ENCODE measurements around the gene EMP1. TPM values are rescaled to one million over a fixed set of nuclear protein-coding genes. Genes with fewer than 3 reads are reported as not detected.

The EMP1 gene
- total RNA-seq, 1 experiment from 2014 or later = 193 TPM

GRCh38 chr12:13204428-13204827 is 7.9 kb downstream of the EMP1 start:
- ChIA-PET CTCF (interaction anchor here (0.7 to 11.2 kb wide), 2 partner anchors 104 to 219 kb away, joined by 3 to 154 read pairs; partner anchors contain the start of gene GSG1), POLR2A (interaction anchor here (0.6 to 20.9 kb wide), 4 partner anchors 6 to 103 kb away, joined by 3 to 243 read pairs (median 74); partner anchors contain the start of genes EMP1 and GSG1)
- DNase-seq (ENCODE audit: unreplicated experiment) = no peak
- TF ChIP-seq CTCF (IDR thresholded peaks at IDR 0.05; ENCODE audit: unreplicated experiment) = no peak
- Mint-ChIP-seq H3K9me3 (ENCODE audit: unreplicated experiment) (no peaks in the 10 kb centered on the region), H3K4me1 (ENCODE audit: insufficient read depth, unreplicated experiment) (peaks cover 70% of the 10 kb centered on the region), H3K27me3 (ENCODE audit: insufficient read depth, unreplicated experiment) (no peaks in the 10 kb centered on the region), H3K4me3 (ENCODE audit: unreplicated experiment) (no peak overlapping the region), H3K36me3 (ENCODE audit: insufficient read depth, unreplicated experiment) (peaks cover 35% of the 10 kb centered on the region), H3K27ac (ENCODE audit: low read depth, unreplicated experiment) (peak overlapping the region; percentile 75)
- BruUV-seq (replicated peaks) = no TSS peak
- intact Hi-C loops (cut with micrococcal nuclease) = no loop called here

GRCh38 chr12:13205809-13206559 is 9.5 kb downstream of the EMP1 start:
- TF ChIP-seq CTCF (IDR thresholded peaks at IDR 0.05; ENCODE audit: unreplicated experiment) = no peak
- peak overlapping the region; percentile 75 for H3K27ac Mint-ChIP-seq (ENCODE audit: low read depth, unreplicated experiment)
- peaks cover 23% of the 10 kb centered on the region for H3K36me3 Mint-ChIP-seq (ENCODE audit: insufficient read depth, unreplicated experiment)
- peak overlapping the region; percentile 3 for H3K4me3 Mint-ChIP-seq (ENCODE audit: unreplicated experiment)
- ChIA-PET CTCF (interaction anchor here (0.6 to 11.2 kb wide), 11 partner anchors 8 to 735 kb away, joined by 3 to 154 read pairs (median 4); partner anchors contain the start of genes EMP1 and GSG1), POLR2A (interaction anchor here (0.7 to 20.9 kb wide), 8 partner anchors 7 to 104 kb away, joined by 3 to 243 read pairs (median 4); partner anchors contain the start of genes EMP1 and GSG1)
- BruUV-seq (replicated peaks) = TSS peak; percentile 58
- DNase-seq (ENCODE audit: unreplicated experiment) = peak; percentile 98
- no peaks in the 10 kb centered on the region for H3K9me3 Mint-ChIP-seq (ENCODE audit: unreplicated experiment)
- intact Hi-C loops (cut with micrococcal nuclease) = no loop called here
- H3K27me3 Mint-ChIP-seq (ENCODE audit: insufficient read depth, unreplicated experiment) = no peaks in the 10 kb centered on the region
- peaks cover 67% of the 10 kb centered on the region for H3K4me1 Mint-ChIP-seq (ENCODE audit: insufficient read depth, unreplicated experiment)

GRCh38 chr12:13206560-13206897 is 10.0 kb downstream of the EMP1 start:
- H3K36me3 Mint-ChIP-seq (ENCODE audit: insufficient read depth, unreplicated experiment) = peaks cover 19% of the 10 kb centered on the region
- peak overlapping the region; percentile 75 for H3K27ac Mint-ChIP-seq (ENCODE audit: low read depth, unreplicated experiment)
- intact Hi-C loops (cut with micrococcal nuclease) = no loop called here
- H3K4me1 Mint-ChIP-seq (ENCODE audit: insufficient read depth, unreplicated experiment) = peaks cover 66% of the 10 kb centered on the region
- H3K9me3 Mint-ChIP-seq (ENCODE audit: unreplicated experiment) = no peaks in the 10 kb centered on the region
- CTCF ChIA-PET = interaction anchor here (0.6 to 11.2 kb wide), 13 partner anchors 9 to 222 kb away, joined by 3 to 154 read pairs (median 4); partner anchors contain the start of genes EMP1 and GSG1
- no peaks in the 10 kb centered on the region for H3K27me3 Mint-ChIP-seq (ENCODE audit: insufficient read depth, unreplicated experiment)
- no TSS peak for BruUV-seq (replicated peaks)
- DNase-seq (ENCODE audit: unreplicated experiment) = no peak
- H3K4me3 Mint-ChIP-seq (ENCODE audit: unreplicated experiment) = peak overlapping the region; percentile 3
- no peak for TF ChIP-seq CTCF (IDR thresholded peaks at IDR 0.05; ENCODE audit: unreplicated experiment)
- POLR2A ChIA-PET = interaction anchor here (0.6 to 20.9 kb wide), 6 partner anchors 8 to 1101 kb away, joined by 3 to 243 read pairs (median 4); partner anchors contain the start of genes EMP1 and GSG1
